NCI-H226 (cell line): Measurements from ENCODE around the gene DIS3L.
A peak's percentile ranks its signal among the peaks of the same experiment; 100 is the strongest.
"Not testable (repeated sequence)": the region's sequence is repeated elsewhere in the genome, so short reads cannot be mapped to it uniquely, and the experiment has no call there.

Experiments used
- DNase-seq: peaks from one replicate; pipeline ENCODE4 v3.0.0-alpha.2; 2015

The DIS3L gene

DNA sequence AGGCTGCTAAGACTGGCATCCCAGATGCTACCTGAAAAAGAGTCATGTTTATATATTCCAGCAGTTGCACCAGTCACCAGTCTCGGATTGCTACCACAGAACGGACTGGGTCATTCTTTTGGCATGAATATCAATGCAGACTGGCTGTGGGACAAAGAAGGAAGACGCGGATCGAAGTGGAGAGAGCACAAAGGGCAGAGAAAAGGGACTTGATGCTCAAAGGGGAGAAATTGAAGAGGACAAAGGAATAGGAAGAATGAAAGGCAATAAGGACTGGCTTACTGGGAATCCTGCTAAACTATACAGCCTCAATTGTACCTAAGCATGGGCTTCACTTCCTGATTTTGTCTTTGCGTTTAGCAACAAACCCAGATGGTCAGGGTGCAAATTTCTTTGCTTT, 15.3 kb upstream of the DIS3L start:
- DNase-seq: no peak

DNA sequence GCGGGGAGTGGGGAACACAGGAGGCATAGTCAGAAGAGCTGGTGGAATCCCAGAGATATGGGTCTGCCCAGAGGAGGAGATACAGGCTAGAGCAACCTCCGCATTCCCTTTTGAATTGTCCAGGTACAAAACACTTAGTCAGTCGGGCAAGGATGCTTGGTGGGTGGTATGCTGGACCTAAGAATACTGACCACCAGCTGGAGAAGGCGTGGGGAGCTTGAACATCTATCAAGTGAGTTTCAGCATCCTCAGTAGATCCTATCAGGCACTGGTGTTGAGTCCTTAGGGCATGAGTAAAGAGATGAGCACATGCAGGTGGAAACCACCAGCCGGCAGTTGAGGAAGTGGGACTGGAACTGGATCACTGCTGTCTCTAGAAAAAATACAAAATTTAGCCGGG, 14.7 kb upstream of the DIS3L start:
- no peak for DNase-seq

DNA sequence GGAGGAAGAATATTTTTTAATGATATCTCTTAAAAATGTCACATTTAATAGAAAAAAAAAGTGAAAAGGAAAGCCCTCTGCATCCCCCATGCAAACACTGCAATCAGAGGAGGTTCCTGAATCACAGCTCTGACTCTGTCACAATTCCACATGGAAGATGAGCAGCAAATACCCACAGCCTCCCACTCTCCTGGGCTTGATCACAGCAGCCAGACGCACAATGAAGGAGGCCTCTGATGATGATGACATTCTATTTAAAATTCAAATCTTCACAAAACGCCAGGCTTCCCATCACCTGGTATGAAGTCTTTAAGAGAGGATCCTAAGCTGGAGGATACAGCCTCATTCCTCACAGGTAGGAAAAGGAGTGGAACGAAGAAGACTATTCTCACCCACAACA, 9.1 kb upstream of the DIS3L start:
- DNase-seq: no peak

GRCh38 chr15:66285533-66286280, 7.7 kb upstream of the DIS3L start:
- DNase-seq: no peak

- DNase-seq: no peak
Observed at GRCh38 chr15:66287461-66288057, 5.8 kb upstream of the DIS3L start.

DNA sequence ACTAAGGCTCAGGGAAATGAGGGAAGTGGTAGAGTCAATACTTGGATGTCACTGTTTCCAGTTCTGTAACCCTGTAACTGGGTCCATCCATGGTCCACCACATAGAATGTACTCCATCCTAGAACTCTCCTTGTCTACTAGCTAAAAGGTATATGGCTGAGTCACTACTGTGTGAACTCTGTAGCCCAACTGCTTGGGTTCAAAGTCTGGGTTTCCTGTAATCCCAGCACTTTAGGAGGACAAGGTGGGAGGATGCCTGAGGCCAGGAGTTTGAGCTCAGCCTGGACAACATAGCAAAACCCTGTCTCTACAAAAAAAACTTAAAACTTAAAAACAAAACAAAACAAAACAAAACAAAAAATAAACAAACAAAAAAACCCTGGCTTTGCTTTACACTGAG, 5.3 kb upstream of the DIS3L start:
- no peak for DNase-seq

DNA sequence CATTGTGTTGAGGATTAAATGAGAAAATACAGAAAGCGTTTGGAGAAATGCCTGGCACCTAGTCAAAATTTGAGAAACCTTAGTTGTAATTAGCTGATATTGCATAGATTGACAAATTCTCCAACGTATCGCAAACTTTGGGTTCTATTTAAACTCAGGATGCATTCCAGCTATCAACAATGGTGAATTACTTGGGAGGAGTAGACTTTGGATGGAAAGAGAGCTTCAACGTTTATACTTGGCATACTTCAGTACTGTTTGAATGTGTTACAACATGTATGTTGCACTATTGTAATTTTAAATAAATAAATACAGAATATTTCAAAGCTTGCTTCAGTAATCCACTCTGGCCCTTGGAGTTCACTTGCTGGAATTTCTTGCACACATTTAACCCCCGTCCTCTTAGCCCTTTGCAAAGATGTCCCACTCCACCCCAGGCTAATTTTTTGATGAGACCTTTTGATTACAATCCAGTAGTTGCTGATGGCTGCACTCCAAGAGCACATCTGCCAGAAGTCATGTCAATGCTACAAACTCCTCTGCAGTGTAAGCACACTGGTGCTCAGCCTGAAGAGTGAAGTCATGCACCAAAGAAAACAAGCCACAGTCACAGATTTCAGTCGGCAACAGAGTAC, 4.7 kb upstream of the DIS3L start:
- no peak for DNase-seq

- DNase-seq: no peak
Observed at GRCh38 chr15:66290007-66290406, 3.4 kb upstream of the DIS3L start.

DNA sequence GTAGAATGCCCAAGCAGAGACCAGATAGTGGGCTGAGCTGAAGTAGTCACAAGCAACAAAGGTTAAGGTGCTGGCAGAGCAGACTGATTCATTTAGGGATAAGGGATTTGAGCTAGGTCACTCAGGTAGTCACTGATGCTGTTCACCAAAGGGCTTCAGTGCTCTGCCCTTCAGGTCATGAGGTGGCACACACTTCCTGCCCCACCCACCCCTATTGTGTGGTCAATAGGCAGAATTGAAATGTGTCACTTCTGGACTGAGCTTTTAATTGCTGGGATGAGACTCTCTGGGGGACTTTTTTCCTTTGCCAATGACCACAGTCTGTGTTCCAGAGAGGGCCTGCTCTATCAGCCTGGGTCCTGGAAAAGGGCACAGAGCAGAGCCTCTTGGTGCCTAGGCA, 2.9 kb upstream of the DIS3L start:
- no peak for DNase-seq

DNA sequence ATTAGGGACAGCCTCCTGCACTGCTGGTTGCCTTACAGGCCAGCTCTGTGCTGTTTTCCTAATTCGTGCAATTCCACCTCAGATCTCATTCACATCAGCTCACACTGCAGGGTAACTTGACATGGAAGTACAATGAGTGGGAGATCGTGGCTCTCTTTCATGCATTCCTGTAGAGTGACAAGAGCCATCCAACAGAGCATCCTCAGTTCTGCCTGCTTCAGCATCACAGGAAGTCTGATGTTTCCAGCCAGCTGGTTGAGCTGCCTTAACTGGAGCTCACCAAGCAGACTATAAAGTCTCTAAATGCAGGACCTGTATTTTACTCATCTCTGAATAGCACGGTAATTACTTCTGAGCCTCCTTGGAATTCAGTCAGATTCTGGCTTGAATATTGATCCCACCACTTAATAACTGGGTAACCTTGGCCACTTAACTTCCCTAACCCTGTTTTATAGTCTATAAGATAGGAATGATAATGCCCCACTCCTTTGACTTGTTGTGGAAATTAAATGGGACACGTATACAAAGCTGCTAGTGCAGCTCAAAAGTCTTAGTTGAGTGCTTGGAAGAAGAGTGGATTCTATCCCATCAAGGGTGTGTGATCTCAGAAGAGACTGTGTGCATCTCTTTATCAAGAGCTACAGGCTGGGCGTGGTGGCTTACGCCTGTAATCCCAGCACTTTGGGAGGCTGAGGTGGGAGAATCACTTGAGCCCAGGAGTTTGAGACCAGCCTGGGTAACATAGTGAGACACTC, 1.4 kb upstream of the DIS3L start:
- DNase-seq: peak; percentile 21

DNA sequence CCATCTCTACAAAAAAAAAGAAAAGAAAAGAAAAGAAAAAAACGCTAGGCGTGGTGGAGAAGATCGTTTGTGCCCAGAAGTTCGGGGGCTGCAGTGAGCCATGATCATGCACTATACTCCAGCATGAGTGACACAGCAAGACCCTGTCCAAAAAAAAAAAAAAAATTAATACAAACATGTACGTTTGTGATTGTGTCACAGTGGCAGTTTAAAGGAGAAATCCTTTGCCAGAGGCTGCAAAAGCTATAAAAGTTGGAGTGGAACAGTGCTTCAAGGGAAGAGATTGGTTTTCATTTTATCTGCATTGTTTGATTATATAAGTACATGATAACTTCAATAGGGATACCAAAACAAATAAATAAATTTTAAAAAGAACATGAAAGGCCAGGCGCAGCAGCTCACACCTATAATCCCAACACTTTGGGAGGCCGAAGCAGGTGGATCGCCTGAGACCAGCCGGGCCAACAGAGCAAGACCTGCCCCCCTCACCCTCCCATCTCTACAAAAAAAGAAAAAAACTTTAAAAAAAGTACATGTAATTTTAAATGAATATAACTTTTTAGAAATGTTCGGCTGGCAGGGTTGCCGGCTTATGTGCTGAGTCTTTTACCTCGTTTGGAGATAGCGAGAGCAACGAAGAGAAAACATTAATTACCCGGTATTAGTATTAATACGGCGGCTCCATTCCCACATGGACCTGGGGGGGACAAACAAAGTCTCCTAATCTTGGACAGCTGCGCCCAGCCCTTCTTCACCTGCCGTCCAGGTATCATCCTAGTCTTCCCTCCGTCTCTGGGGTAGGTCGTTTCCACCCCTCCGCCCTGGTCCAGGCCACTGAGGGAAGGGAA, 573 bp upstream of the DIS3L start:
- DNase-seq: no peak

GRCh38 chr15:66294157-66294931, 976 bp downstream of the DIS3L start:
- DNase-seq: peak; percentile 98

GRCh38 chr15:66294932-66295235, 1.5 kb downstream of the DIS3L start:
- DNase-seq: peak; percentile 78

GRCh38 chr15:66296186-66296585, 2.8 kb downstream of the DIS3L start:
- no peak for DNase-seq

- DNase-seq: no peak
Observed at GRCh38 chr15:66298803-66299251, 5.5 kb downstream of the DIS3L start.

DNA sequence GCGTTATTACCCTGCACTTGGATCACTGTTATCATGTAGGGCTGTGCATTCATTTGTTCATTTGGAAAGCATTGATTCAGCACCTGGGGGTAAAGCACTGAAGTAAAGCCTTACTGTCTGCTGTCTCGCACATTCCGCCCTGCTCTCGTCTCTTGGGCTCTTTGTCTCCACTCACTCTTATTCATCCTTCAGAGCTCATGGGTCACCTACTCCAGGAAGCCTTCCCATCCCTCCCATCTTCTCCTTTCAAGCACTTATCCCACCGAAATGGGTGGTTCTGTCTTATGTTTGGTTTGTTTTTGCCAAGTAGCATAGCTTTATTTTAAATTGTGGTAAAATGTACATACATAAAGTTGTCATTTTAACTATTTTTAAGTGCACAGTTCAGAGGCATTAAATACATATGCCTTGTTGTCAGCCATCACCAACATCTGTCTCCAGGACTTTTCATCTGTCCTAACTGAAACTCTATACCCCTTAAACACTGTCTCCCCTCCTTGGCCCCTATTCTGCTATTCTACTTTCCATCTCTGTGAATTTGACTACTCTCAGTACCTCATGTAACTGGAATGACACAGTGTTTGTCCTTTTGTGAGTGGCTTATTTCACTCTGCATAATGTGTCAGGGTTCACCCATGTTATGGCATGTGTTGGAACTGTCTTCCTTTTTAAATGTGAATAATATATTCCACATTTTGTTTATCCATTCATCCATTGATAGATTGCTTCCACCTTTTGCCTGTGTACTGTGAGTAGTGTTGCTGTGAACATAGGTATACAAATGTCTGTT, 9.3 kb downstream of the DIS3L start:
- no peak for DNase-seq

GRCh38 chr15:66304425-66304824, 11.1 kb downstream of the DIS3L start:
- not testable (repeated sequence) for DNase-seq

GRCh38 chr15:66306381-66306780, 13.0 kb downstream of the DIS3L start:
- no peak for DNase-seq

DNA sequence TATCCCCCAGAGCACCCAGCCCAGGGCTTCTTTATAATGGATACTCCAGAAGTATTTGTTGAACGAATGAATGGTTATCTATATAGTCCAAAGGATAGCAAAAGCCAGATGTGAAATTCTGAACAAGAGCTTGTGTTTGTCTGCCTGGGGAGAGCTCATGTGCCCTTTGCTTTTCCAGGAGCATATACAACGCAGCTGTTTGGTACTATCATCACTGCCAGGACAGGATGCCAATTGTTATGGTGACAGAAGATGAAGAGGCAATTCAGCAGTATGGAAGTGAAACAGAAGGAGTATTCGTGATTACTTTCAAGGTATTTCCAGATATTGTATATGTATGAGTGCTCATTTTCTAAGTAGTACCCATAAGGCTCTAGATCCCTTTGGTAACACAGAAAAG, 15.2 kb downstream of the DIS3L start:
- DNase-seq: no peak

- no peak for DNase-seq
Observed at GRCh38 chr15:66309828-66310227, 16.5 kb downstream of the DIS3L start.

DNA sequence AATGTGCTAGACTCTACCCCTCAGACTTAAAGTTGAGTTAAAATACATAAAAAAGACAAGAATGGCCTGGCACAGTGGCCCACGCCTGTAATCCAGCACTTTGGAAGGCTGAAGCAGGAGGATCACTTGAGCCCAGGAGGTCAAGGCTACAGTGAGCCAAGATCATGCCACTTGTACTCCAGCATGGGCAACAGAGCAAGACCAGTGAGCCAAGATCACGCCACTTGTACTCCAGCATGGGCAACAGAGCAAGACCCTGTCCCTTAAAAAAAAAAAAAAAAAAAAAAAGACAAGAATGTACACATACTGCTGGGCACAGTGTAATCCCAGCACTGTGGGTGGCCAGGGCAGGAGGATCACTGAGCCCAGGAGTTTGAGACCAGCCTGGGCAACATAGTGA, 17.4 kb downstream of the DIS3L start:
- DNase-seq: no peak
